HG03039 (cell line): ENCODE measurements around the gene OR1L6.

Source experiments
- ATAC-seq: cut with Tn5 transposase; IDR thresholded peaks from one replicate; pipeline ENCODE4 v1.9.1; 2021; ENCODE audit warnings: mild to moderate bottlenecking, moderate library complexity; ENCODE audit not compliant: unreplicated experiment

Gene OR1L6

GRCh38 chr9:122742003-122742402 lies at the start of gene OR1L6:
TSS of gene OR1L6 (plus strand) at chr9:122742303. CDS start at chr9:122749848, 7,545 bp downstream.
- no peak for ATAC-seq

DNA sequence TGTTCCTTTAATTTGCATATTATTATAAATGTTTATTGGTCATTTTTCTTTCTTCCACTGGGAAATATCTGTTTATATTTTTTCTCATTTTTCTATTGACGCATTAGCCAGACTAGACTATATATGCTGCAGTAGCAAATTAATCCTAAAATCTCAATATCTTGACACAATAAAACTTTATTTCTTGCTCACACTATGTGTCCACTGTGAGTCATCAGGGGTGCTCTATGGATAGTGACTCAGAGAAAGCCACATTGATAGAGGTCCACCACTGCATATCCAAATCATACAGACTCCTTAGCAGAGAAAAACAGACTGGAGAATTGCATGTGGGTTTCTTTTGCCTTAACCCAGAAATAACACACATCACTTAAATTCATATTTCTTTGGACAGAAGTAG lies 46.4 kb upstream of the OR1L6 start:
- ATAC-seq, result no peak

- ATAC-seq, result no peak
These were observed 24.1 kb upstream of the OR1L6 start for GRCh38 chr9:122718038-122718437.

GRCh38 chr9:122719218-122719617 lies 22.9 kb upstream of the OR1L6 start:
- ATAC-seq, result no peak

GRCh38 chr9:122723690-122724089 lies 18.4 kb upstream of the OR1L6 start, which contains the start of gene OR1L4:
TSS of gene OR1L4 (plus strand) at chr9:122723990. CDS start at chr9:122723990, 0 bp downstream.
- ATAC-seq, result no peak

- ATAC-seq, result no peak
These were observed 12.7 kb downstream of the OR1L6 start for GRCh38 chr9:122754825-122755224.

GRCh38 chr9:122767817-122768216 lies 25.7 kb downstream of the OR1L6 start:
- ATAC-seq, result no peak

- ATAC-seq, result no peak
These were observed 34.9 kb downstream of the OR1L6 start for GRCh38 chr9:122777052-122777451.

DNA sequence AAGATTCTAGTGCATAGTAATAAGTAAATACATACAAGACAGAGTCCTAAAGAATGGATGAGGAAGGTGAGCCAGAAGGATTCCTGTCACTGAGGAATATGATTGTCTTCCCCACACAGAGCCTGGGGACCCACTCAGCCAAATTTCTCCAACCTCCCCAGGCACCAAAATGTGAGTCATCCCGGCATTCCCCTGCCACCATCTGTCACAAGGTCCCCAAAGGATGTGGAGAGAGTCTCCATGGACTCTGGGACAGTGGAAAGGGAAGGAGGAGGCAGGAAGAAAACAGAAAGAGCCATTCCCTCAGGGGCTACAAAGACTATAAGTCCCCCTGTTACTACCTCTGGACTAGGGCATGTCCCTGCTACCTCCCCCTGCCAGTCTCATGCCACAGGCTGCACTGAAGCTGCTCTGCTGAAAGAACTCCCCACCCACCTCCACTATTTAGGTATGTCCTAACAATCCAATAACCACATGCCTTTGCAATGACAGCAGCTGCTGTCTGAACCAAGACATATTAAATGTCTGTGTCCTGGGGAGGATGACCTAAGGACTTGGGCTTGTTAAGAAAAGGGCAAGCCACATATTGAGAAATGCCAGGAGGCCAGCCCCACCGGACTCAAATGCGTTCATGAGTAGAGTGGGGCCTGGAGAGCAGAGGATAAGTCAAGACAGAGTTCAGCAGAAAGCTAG lies 36.0 kb downstream of the OR1L6 start:
- ATAC-seq, result no peak

GRCh38 chr9:122779181-122779580 lies 37.1 kb downstream of the OR1L6 start:
- no peak for ATAC-seq

- ATAC-seq, result no peak
These were observed 37.9 kb downstream of the OR1L6 start for GRCh38 chr9:122780026-122780425.

DNA sequence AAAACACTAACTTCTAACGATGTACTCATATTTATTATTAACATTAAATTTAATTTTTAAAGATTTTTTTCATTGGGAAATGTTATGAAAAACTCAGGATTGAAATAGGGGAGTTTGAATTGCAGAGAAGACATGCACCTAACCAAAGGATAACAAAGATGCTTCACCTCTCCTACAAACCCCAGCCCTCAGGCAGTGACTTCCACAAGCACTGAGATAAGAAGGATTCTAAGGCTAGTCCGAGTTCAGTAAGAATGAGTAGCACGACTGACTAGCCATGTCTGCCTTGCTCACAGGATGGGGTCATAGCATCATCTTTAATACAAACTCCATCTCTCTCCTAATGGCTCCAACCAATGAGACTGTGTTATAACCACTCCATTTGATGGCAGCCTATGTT lies 39.6 kb downstream of the OR1L6 start:
- ATAC-seq, result no peak

DNA sequence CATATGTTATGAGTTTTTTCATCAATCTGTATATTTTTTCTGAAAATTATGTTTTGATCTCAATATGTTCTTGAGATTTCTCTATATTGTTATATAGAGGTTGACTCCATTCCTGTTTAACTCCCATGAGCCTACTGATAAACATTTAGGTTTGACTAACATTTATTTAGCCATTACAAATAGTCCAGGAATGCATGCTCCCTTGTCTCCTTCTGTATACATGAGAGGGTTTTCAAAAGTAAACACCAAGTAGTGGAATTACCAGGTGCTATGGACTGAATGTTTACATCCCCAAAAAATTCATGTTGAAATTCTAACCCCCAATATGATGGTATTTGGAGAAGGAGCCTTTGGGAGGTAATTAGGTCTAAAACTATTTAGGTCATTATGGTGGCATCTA lies 43.2 kb downstream of the OR1L6 start:
- no peak for ATAC-seq

GRCh38 chr9:122786338-122786737 lies 44.2 kb downstream of the OR1L6 start:
- ATAC-seq, result no peak

- ATAC-seq, result no peak
These were observed 46.7 kb downstream of the OR1L6 start, which contains the start of gene OR5C1 for GRCh38 chr9:122788831-122789230. TSS of gene OR5C1 (plus strand) at chr9:122788933. CDS start at chr9:122788933, 0 bp downstream.

- ATAC-seq, result no peak
These were observed 47.3 kb downstream of the OR1L6 start for GRCh38 chr9:122789256-122790046.

DNA sequence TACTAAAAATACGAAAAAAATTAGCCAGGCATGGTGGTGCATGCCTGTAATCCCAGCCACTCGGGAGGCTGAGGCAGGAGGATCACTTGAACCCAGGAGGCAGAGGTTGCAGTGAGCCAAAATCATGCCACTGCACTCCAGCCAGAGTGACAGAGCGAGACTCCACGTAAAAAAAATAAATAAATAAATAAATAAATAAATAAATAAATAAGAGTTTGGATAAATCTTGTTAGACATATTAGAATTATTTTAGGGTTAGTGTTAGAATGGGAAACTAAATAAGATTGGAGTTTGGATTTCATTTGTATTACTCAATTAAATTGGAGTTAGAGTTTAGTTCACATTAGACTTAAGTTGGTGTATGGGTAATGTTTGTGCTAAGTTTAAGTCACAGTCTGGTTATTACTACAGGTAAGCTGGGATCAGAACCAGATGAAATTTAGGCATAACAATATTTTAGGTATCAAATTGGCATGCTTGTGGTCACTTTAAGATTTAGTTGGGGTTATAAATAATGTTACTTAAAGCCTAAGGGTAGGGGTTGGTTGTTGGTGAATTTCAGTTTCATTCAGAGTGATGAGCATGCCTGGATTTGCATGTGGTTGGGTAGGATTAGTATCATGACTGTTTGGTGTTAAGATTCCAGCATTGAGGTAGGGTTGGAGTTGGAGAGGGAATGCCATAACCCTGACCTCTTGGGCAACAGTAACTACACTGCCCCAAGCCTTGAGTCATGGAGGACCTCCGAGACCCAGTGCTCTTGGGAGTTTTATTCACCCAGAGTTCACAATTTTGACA lies 50.0 kb downstream of the OR1L6 start:
- no peak for ATAC-seq

- no peak for ATAC-seq
These were observed 55.4 kb downstream of the OR1L6 start for GRCh38 chr9:122797316-122798063.
